Measurements from ENCODE around the gene GAREM1.

GAREM1 gene

GRCh38 chr18:32372047-32372380, 98.7 kb downstream of the GAREM1 start:
- DNase-seq (ENCODE audit: low read depth), result no peak
- H3K4me3 ChIP-seq (ENCODE audit: low read depth, low read length), result no peak overlapping the region
- no peak for TF ChIP-seq CTCF (conservative IDR thresholded peaks at IDR 0.05; ENCODE audit: low read depth, low read length)

DNA sequence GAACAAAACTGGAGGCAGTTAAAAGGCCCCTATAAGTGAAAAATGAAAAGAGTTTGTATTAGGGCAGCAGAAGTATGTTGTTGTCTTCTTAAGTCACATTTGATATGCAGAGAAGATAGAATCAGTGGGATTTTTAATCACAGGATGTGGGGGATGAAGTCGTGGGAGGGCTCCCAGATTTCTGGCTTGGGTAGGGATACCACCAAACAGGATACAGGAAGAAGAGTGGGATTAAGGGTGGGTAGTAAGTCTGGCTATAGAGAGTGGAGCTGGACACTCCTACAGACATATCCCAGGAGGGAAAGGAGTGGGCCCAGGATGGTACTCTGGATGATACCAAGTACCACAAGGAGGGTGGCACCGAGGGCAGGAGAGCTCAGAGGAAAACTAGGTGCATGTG, 99.3 kb downstream of the GAREM1 start:
- DNase-seq (ENCODE audit: low read depth), result no peak

DNA sequence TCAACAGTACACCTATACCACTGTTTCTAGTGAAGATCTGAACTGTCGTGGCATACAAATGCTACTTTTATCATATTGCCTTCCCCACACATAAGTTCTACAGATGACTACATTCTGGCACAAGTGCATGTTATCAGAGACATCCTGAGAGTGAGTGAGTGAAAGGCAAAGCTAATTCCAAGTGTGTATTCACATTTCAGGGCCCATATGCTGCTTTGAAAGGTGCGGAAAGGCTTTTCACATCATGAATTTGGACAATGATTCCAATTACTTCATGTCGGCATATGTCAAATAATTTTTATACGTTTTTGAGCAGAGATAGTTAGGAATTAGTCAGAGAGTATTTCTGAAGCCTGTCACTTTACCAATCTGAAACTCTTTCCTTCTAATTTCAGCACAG, 101.7 kb downstream of the GAREM1 start:
- H3K4me3 ChIP-seq (ENCODE audit: low read depth, low read length), result no peak overlapping the region
- no peak for TF ChIP-seq CTCF (conservative IDR thresholded peaks at IDR 0.05; ENCODE audit: low read depth, low read length)
- DNase-seq (ENCODE audit: low read depth), result no peak

More for the DNA sequence above, 99.3 kb downstream of the GAREM1 start:
- no peak overlapping the region for H3K4me3 ChIP-seq (ENCODE audit: low read depth, low read length)
- TF ChIP-seq CTCF (conservative IDR thresholded peaks at IDR 0.05; ENCODE audit: low read depth, low read length), result no peak

DNA sequence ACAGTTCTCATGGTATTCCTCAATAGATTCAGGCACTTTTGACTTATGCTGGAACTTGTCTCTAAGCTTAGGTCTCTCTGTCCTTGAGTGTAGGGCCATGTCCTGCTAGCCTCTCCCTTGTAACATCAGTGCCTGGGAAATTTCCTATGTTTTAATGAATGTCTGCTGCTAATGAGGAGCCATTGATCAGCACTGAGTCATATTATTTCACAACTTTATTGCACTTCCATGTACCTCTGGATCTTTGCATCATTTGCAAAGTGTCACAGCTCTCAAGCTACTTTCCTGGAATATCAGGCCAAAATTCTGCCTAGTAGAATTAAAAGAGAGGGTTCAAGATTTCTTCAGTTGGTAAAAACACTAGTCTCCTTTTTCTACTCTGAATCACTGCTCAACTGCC, 102.5 kb downstream of the GAREM1 start:
- no peak for TF ChIP-seq CTCF (conservative IDR thresholded peaks at IDR 0.05; ENCODE audit: low read depth, low read length)

GRCh38 chr18:32366586-32367538, 103.8 kb downstream of the GAREM1 start:
- no peak overlapping the region for H3K4me3 ChIP-seq (ENCODE audit: low read depth, low read length)
- TF ChIP-seq CTCF (conservative IDR thresholded peaks at IDR 0.05; ENCODE audit: low read depth, low read length), result no peak
- DNase-seq (ENCODE audit: low read depth), result peak; percentile 71

More for the DNA sequence above, 102.5 kb downstream of the GAREM1 start:
- no peak for DNase-seq (ENCODE audit: low read depth)
- H3K4me3 ChIP-seq (ENCODE audit: low read depth, low read length), result no peak overlapping the region

DNA sequence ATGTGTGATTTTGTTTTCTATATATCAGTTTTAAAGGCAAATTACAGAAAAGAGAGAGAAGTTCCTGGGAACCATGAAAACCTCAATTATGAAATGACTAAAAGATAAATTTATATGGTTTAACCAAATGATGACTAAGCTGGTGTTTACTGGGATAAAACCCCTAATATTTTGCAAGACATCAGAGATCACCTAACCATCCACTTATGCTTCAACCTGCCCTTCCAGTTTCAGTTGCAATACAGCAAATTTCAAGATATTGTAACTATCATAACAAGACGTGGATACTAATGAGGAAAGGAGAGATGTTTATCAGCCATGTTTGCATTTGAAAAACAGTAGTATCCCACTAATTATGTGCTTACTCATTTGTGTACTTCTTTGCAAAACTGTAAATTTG, 108.2 kb downstream of the GAREM1 start:
- H3K4me3 ChIP-seq (ENCODE audit: low read depth, low read length), result no peak overlapping the region
- no peak for DNase-seq (ENCODE audit: low read depth)
- no peak for TF ChIP-seq CTCF (conservative IDR thresholded peaks at IDR 0.05; ENCODE audit: low read depth, low read length)

Measured in choroid plexus epithelial cell (primary cell).